Coronary artery (tissue), 2 donors: Measurements from ENCODE around the gene RBMX.
"Not testable (repeated sequence)": the region's sequence is repeated elsewhere in the genome, so short reads cannot be mapped to it uniquely, and the experiment has no call there.

Experiments
- DNase-seq: peaks from one replicate; pipeline ENCODE4 v3.0.0-alpha.2; 2017; ENCODE audit warnings: low spot score
- H3K27ac ChIP-seq, 2 donors: fragments of 200-600 bp; sonication (generic); one replicate each; pipeline ENCODE4 v1.5.1; 2016 to 2019
- H3K4me3 ChIP-seq: fragments of 200-600 bp; sonication (generic); 2 replicates; pipeline ENCODE4 v1.5.1; 2016; ENCODE audit warnings: mild to moderate bottlenecking, moderate library complexity
- CTCF ChIP-seq: fragments of 200-600 bp; sonication (generic); IDR thresholded peaks from one replicate; pipeline ENCODE4 v1.5.1; 2019; ENCODE audit warnings: antibody characterized with exemption

Gene RBMX

GRCh38 chrX:136880452-136881013 lies at the start of gene RBMX:
Gene RBMX, minus strand, starts transcription at chrX:136880725. Its CDS starts 1,298 bp downstream, at chrX:136879427.
- Histone ChIP-seq H3K4me3 (peak within 1 kb of the TSS; percentile 84), H3K27ac (peak within 1 kb of the TSS; percentile 78 to 94)
- TF ChIP-seq CTCF: no peak
- peak; percentile 91 for DNase-seq

GRCh38 chrX:136921438-136921837 lies 40.9 kb upstream of the RBMX start:
- not testable (repeated sequence) for H3K4me3 ChIP-seq, DNase-seq, H3K27ac ChIP-seq

GRCh38 chrX:136920001-136920400 lies 39.5 kb upstream of the RBMX start:
- no peak for TF ChIP-seq CTCF
- no peak overlapping the region for H3K27ac ChIP-seq
- H3K4me3 ChIP-seq: no peak overlapping the region
- no peak for DNase-seq

GRCh38 chrX:136916827-136917226 lies 36.3 kb upstream of the RBMX start:
- no peak for DNase-seq
- Histone ChIP-seq H3K27ac (no peak overlapping the region), H3K4me3 (no peak overlapping the region)
- no peak for TF ChIP-seq CTCF

GRCh38 chrX:136911661-136912060 lies 31.1 kb upstream of the RBMX start:
- H3K4me3 ChIP-seq, DNase-seq, H3K27ac ChIP-seq: not testable (repeated sequence)

- DNase-seq: no peak
- no peak overlapping the region for H3K4me3 ChIP-seq
- TF ChIP-seq CTCF: no peak
- no peak overlapping the region for H3K27ac ChIP-seq
Measured at GRCh38 chrX:136911253-136911652, 30.7 kb upstream of the RBMX start.

GRCh38 chrX:136910565-136911035 lies 30.1 kb upstream of the RBMX start:
- no peak for DNase-seq
- no peak for TF ChIP-seq CTCF
- peak overlapping the region; percentile 63 for H3K4me3 ChIP-seq
- peak overlapping the region; percentile 0 to 48 for H3K27ac ChIP-seq

GRCh38 chrX:136909706-136910564 lies 29.4 kb upstream of the RBMX start:
- Histone ChIP-seq H3K4me3 (peak overlapping the region; percentile 77), H3K27ac (peak overlapping the region; percentile 51 to 88)
- peak; percentile 89 for DNase-seq
- no peak for TF ChIP-seq CTCF
